ENCODE measurements around the gene CD79B.
"Not testable (repeated sequence)": the region's sequence is repeated elsewhere in the genome, so short reads cannot be mapped to it uniquely, and the experiment has no call there.

GRCh38 chr17:63922402-63922801 is 9.7 kb downstream of the CD79B start:
- not testable (repeated sequence) for TF ChIP-seq POLR2AphosphoS5 (IDR thresholded peaks at IDR 0.05; ENCODE audit: low read depth, low read length); PAX5 (IDR thresholded peaks at IDR 0.05; ENCODE audit: insufficient read depth, low read length, severe bottlenecking); POLR2A (IDR thresholded peaks at IDR 0.05; ENCODE audit: low read depth, low read length); TAF1 (IDR thresholded peaks at IDR 0.05; ENCODE audit: low read depth, low read length); POU2F2 (IDR thresholded peaks at IDR 0.05; ENCODE audit: low read depth, low read length)
- peak; percentile 86 for TF ChIP-seq SPI1 (IDR thresholded peaks at IDR 0.05; ENCODE audit: low read depth, low read length)

Data from GM12891 (cell line).